ENCODE data around the gene RPS3A. TPM values are rescaled to one million over a fixed set of nuclear protein-coding genes. Genes with fewer than 3 reads are reported as not detected.

Gene RPS3A
- total RNA-seq, 2 experiments from 2014 or later = 1,515 to 1,526 TPM

Other genes starting within 250 kb of the RPS3A start
- 10 to 100 TPM; 42.4 to 45.2 TPM for gene LRBA, start 84.3 kb upstream of the RPS3A start, total RNA-seq
- gene PRSS48, start 177.5 kb downstream of the RPS3A start, total RNA-seq = not detected
- not detected for gene SH3D19, start 226.0 kb downstream of the RPS3A start, total RNA-seq

Data from activated CD4-positive, alpha-beta memory T cell treated with anti-CD3 and anti-CD28 coated beads, Interleukin-2, amount 10 ng/mL, durations not matched to agents 7 days and 5 days (primary cell).